ENCODE data around the gene AP2S1. TPM values are rescaled to one million over a fixed set of nuclear protein-coding genes. Genes with fewer than 3 reads are reported as not detected.

AP2S1 gene
- polyA plus RNA-seq, 1 donor from 2014 or later, result 167 TPM

DNA sequence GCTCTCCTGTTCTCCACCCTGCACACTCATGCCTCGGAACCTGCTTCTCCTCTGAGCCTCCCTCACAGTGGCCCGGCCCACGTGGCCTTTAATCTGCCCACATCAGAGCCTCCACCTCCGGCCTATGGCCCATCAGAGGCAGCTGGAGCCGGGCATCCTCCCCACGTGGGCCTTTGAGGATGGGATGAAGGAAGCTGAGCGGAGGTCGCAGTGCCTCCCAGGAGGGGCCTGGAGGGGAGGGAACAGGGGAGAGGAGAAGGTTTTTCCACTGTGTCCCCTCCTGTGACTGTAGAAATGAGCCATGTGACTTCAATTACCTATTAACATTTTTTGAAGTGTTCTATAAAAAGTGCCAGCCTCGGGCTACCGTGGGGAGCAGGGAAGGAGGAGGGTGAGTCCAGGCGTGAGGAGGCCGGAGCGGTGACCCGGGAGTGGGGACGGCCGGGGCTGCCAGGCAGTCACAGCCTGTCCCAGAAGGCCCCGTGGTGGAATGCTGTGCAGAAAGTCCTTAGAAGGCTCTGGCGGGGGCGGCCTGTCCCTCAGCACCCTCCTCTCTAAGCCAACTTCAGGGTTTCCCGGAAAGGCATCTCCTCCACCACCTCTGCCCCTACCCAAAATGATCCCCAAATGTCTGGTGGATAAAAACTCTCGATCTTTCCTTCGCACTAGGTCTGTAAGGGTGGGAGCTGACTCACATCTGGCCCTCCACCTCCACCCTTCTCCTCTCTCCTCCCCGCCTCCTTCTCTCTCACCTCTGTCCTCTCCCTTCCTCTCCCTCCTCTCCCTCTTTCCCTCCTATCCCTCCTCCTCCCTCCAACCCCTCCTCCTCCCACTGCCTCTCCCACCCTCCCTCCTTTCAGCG is 37.4 kb downstream of the AP2S1 start:
- Histone ChIP-seq H3K4me2 (ENCODE audit: low read length) (no peak overlapping the region), H3K36me3 (ENCODE audit: insufficient read depth, low read length) (no peaks in the 10 kb centered on the region), H3K4me3 (ENCODE audit: low read length) (no peak overlapping the region), H3K9me3 (ENCODE audit: low read length) (no peaks in the 10 kb centered on the region), H3F3A (ENCODE audit: insufficient read depth, low read length, poor library complexity, severe bottlenecking) (no peaks in the 10 kb centered on the region), H4K20me1 (ENCODE audit: insufficient read depth) (no peaks in the 10 kb centered on the region), H3K27me3 (ENCODE audit: insufficient read depth, low read depth, low read length) (no peaks in the 10 kb centered on the region), H3K9ac (ENCODE audit: low read length) (no peak overlapping the region), H3K79me2 (replicated peaks; ENCODE audit: insufficient read depth, low read length) (no peaks in the 10 kb centered on the region), H2AFZ (ENCODE audit: low read depth, low read length) (no peak overlapping the region), H3K27ac (ENCODE audit: low read length) (no peak overlapping the region), H3K9me2 (ENCODE audit: insufficient read depth, low read length) (no peaks in the 10 kb centered on the region)
- TF ChIP-seq MXI1 (conservative IDR thresholded peaks at IDR 0.05; ENCODE audit: poor library complexity, severe bottlenecking), result no peak
- TF ChIP-seq POLR2AphosphoS5 (IDR thresholded peaks at IDR 0.05), result no peak
- TF ChIP-seq EP300 (conservative IDR thresholded peaks at IDR 0.05; ENCODE audit: poor library complexity, severe bottlenecking), result no peak
- no peak for TF ChIP-seq EZH2 (IDR thresholded peaks at IDR 0.05; ENCODE audit: borderline replicate concordance, insufficient read depth, low read length, poor library complexity, severe bottlenecking)
- TF ChIP-seq SMC3 (conservative IDR thresholded peaks at IDR 0.05; ENCODE audit: poor library complexity), result no peak
- no peak for TF ChIP-seq TAF1 (IDR thresholded peaks at IDR 0.05; ENCODE audit: low read depth)
- TF ChIP-seq RAD21 (conservative IDR thresholded peaks at IDR 0.05), result no peak
- TF ChIP-seq, protein P1, sequence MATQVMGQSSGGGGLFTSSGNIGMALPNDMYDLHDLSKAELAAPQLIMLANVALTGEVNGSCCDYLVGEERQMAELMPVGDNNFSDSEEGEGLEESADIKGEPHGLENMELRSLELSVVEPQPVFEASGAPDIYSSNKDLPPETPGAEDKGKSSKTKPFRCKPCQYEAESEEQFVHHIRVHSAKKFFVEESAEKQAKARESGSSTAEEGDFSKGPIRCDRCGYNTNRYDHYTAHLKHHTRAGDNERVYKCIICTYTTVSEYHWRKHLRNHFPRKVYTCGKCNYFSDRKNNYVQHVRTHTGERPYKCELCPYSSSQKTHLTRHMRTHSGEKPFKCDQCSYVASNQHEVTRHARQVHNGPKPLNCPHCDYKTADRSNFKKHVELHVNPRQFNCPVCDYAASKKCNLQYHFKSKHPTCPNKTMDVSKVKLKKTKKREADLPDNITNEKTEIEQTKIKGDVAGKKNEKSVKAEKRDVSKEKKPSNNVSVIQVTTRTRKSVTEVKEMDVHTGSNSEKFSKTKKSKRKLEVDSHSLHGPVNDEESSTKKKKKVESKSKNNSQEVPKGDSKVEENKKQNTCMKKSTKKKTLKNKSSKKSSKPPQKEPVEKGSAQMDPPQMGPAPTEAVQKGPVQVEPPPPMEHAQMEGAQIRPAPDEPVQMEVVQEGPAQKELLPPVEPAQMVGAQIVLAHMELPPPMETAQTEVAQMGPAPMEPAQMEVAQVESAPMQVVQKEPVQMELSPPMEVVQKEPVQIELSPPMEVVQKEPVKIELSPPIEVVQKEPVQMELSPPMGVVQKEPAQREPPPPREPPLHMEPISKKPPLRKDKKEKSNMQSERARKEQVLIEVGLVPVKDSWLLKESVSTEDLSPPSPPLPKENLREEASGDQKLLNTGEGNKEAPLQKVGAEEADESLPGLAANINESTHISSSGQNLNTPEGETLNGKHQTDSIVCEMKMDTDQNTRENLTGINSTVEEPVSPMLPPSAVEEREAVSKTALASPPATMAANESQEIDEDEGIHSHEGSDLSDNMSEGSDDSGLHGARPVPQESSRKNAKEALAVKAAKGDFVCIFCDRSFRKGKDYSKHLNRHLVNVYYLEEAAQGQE (IDR thresholded peaks at IDR 0.05; ENCODE audit: borderline replicate concordance), result no peak
- TF ChIP-seq, protein P2, sequence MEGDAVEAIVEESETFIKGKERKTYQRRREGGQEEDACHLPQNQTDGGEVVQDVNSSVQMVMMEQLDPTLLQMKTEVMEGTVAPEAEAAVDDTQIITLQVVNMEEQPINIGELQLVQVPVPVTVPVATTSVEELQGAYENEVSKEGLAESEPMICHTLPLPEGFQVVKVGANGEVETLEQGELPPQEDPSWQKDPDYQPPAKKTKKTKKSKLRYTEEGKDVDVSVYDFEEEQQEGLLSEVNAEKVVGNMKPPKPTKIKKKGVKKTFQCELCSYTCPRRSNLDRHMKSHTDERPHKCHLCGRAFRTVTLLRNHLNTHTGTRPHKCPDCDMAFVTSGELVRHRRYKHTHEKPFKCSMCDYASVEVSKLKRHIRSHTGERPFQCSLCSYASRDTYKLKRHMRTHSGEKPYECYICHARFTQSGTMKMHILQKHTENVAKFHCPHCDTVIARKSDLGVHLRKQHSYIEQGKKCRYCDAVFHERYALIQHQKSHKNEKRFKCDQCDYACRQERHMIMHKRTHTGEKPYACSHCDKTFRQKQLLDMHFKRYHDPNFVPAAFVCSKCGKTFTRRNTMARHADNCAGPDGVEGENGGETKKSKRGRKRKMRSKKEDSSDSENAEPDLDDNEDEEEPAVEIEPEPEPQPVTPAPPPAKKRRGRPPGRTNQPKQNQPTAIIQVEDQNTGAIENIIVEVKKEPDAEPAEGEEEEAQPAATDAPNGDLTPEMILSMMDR (IDR thresholded peaks at IDR 0.05; ENCODE audit: poor library complexity, severe bottlenecking), result no peak

DNA sequence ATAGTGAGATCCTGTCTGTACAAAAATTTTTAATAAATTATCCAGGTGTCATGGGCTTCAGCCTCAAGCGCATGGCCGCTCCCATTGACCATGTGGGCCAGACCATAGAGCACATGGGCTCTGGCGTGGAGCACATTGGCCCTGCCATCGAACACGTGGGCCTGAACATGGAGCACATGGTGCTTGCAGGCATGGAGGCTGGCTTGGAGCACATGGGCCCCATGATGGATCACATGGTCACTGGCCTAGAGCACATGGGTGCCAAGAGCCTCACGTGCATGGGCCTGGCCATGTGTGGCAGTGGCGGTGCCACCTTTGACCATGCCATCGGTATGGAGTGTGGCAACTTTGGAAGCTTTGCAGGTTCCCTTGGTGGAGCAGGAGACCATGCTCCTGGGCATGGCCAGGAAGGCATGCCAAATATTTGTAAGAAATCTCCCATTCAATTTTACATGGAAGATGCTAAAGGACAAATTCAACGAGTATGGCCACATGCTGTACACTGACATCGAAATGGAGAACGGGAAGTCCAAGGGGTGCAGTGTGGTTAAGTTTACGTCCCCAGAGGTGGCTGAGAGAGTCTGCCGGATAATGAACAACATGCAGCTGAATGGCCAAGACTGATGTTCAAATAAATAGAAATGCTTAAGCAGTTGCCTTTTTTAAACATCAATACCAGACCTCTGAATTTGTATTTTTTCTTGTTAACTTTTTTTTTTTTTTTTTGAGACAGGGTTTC is 40.9 kb downstream of the AP2S1 start:
- Histone ChIP-seq H4K20me1 (ENCODE audit: insufficient read depth) (no peaks in the 10 kb centered on the region), H3K36me3 (ENCODE audit: insufficient read depth, low read length) (no peaks in the 10 kb centered on the region), H3F3A (ENCODE audit: insufficient read depth, low read length, poor library complexity, severe bottlenecking) (no peaks in the 10 kb centered on the region), H3K9me3 (ENCODE audit: low read length) (no peaks in the 10 kb centered on the region), H2AFZ (ENCODE audit: low read depth, low read length) (no peak overlapping the region), H3K4me2 (ENCODE audit: low read length) (no peak overlapping the region), H3K9ac (ENCODE audit: low read length) (no peak overlapping the region), H3K27me3 (ENCODE audit: insufficient read depth, low read depth, low read length) (no peaks in the 10 kb centered on the region), H3K4me3 (ENCODE audit: low read length) (no peak overlapping the region), H3K79me2 (replicated peaks; ENCODE audit: insufficient read depth, low read length) (no peaks in the 10 kb centered on the region), H3K9me2 (ENCODE audit: insufficient read depth, low read length) (no peaks in the 10 kb centered on the region), H3K27ac (ENCODE audit: low read length) (no peak overlapping the region)
- TF ChIP-seq POLR2AphosphoS5 (IDR thresholded peaks at IDR 0.05), result no peak
- TF ChIP-seq EP300 (conservative IDR thresholded peaks at IDR 0.05; ENCODE audit: poor library complexity, severe bottlenecking), result no peak
- TF ChIP-seq SMC3 (conservative IDR thresholded peaks at IDR 0.05; ENCODE audit: poor library complexity), result no peak
- TF ChIP-seq RAD21 (conservative IDR thresholded peaks at IDR 0.05), result no peak
- TF ChIP-seq, protein P1 (IDR thresholded peaks at IDR 0.05; ENCODE audit: borderline replicate concordance), result no peak
- TF ChIP-seq, protein P2 (IDR thresholded peaks at IDR 0.05; ENCODE audit: poor library complexity, severe bottlenecking), result no peak
- TF ChIP-seq MXI1 (conservative IDR thresholded peaks at IDR 0.05; ENCODE audit: poor library complexity, severe bottlenecking), result no peak
- TF ChIP-seq EZH2 (IDR thresholded peaks at IDR 0.05; ENCODE audit: borderline replicate concordance, insufficient read depth, low read length, poor library complexity, severe bottlenecking), result no peak
- no peak for TF ChIP-seq TAF1 (IDR thresholded peaks at IDR 0.05; ENCODE audit: low read depth)
